OCI-LY3 (cell line): ENCODE data around the gene OR2D2.
A peak's percentile ranks its signal among the peaks of the same experiment; 100 is the strongest.

Experiments
- H2AFZ ChIP-seq: fragments of 200-600, 300-600 bp; shearing (Covaris generic); 2 replicates; pipeline ENCODE4 v1.6.0; 2014; ENCODE audit warnings: antibody characterized with exemption, low read depth, low read length
- H3K27ac ChIP-seq: fragments of 200-600, 300-600 bp; sonication (generic); 2 replicates; pipeline ENCODE4 v1.5.1; 2014; ENCODE audit warnings: mild to moderate bottlenecking, low read length, moderate library complexity, mixed read lengths
- H3K27me3 ChIP-seq: fragments of 200-600, 300-600 bp; sonication (generic); 2 replicates; pipeline ENCODE4 v1.6.1; 2014; ENCODE audit warnings: low read depth, low read length, mixed read lengths
- H3K36me3 ChIP-seq: fragments of 200-600, 300-600 bp; sonication (generic); replicated peaks from 2 replicates; pipeline ENCODE3; 2014; ENCODE audit warnings: low read depth, low read length, mixed read lengths
- H3K4me1 ChIP-seq: fragments of 300-600, 200-600 bp; sonication (generic); 2 replicates; pipeline ENCODE4 v1.6.1; 2014; ENCODE audit warnings: low read length, mixed read lengths
- H3K4me2 ChIP-seq: fragments of 200-600, 300-600 bp; sonication (generic); 2 replicates; pipeline ENCODE4 v1.6.1; 2014; ENCODE audit warnings: low read length, mixed read lengths
- H3K4me3 ChIP-seq: fragments of 300-600, 200-600 bp; sonication (generic); 2 replicates; pipeline ENCODE4 v1.5.1; 2014; ENCODE audit warnings: antibody characterized with exemption, mild to moderate bottlenecking, low read length, moderate library complexity
- H3K79me2 ChIP-seq: fragments of 300-600, 200-600 bp; shearing (Covaris generic); 2 replicates; pipeline ENCODE4 v1.6.1; 2014; ENCODE audit warnings: mild to moderate bottlenecking, low read length, mixed read lengths
- H3K9ac ChIP-seq: fragments of 300-600, 200-600 bp; shearing (Covaris generic); 2 replicates; pipeline ENCODE4 v1.6.0; 2014; ENCODE audit warnings: mild to moderate bottlenecking, low read length, moderate library complexity
- H3K9me3 ChIP-seq: fragments of 200-600, 300-600 bp; shearing (Covaris generic); 2 replicates; pipeline ENCODE4 v1.6.1; 2014; ENCODE audit warnings: low read length, mixed read lengths; ENCODE audit not compliant: insufficient read depth
- H4K20me1 ChIP-seq: fragments of 200-600, 300-600 bp; sonication (generic); 2 replicates; pipeline ENCODE4 v1.6.1; 2016; ENCODE audit warnings: low read length, mixed read lengths; ENCODE audit not compliant: insufficient read depth
- EZH2phosphoT487 ChIP-seq: fragments of 200-600 bp; shearing (Covaris generic); IDR thresholded peaks from 2 replicates; pipeline ENCODE4 v1.6.1; 2018; ENCODE audit warnings: antibody characterized with exemption, mixed run types, low read depth
- TF ChIP-seq, protein P1 (sequence below): fragments of 200-600, 300-600 bp; sonication (generic); IDR thresholded peaks from 2 replicates; pipeline ENCODE4 v1.5.1; 2014; ENCODE audit warnings: antibody characterized with exemption, low read length, low read depth

The OR2D2 gene

DNA sequence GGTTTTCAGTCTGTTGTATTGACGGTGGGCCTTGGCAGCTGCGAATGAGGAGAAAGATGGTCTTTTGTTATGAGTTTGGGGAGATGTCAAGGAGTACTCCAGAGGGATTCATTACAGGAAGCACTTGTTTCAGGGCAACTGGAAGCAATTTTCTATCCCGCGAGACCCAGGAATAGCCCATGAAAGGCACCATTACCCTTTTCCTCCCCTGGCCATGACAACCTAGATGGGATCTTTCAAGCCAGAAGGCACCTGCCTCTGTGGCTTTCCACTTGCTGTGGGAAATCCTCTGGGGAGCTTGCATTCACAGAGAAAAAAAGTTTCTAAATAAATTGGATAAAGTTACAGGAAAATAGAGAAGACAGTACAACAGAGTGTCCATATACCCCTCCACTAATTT is 36.6 kb upstream of the OR2D2 start:
- no peak overlapping the region for H3K9ac ChIP-seq
- TF ChIP-seq, protein P1, sequence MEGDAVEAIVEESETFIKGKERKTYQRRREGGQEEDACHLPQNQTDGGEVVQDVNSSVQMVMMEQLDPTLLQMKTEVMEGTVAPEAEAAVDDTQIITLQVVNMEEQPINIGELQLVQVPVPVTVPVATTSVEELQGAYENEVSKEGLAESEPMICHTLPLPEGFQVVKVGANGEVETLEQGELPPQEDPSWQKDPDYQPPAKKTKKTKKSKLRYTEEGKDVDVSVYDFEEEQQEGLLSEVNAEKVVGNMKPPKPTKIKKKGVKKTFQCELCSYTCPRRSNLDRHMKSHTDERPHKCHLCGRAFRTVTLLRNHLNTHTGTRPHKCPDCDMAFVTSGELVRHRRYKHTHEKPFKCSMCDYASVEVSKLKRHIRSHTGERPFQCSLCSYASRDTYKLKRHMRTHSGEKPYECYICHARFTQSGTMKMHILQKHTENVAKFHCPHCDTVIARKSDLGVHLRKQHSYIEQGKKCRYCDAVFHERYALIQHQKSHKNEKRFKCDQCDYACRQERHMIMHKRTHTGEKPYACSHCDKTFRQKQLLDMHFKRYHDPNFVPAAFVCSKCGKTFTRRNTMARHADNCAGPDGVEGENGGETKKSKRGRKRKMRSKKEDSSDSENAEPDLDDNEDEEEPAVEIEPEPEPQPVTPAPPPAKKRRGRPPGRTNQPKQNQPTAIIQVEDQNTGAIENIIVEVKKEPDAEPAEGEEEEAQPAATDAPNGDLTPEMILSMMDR, result no peak
- no peak for TF ChIP-seq EZH2phosphoT487
- H3K9me3 ChIP-seq, result no peaks in the 10 kb centered on the region
- H4K20me1 ChIP-seq, result peaks cover 27% of the 10 kb centered on the region
- H3K4me3 ChIP-seq, result no peak overlapping the region
- H3K27ac ChIP-seq, result no peak overlapping the region
- H3K27me3 ChIP-seq, result no peaks in the 10 kb centered on the region
- H3K36me3 ChIP-seq, result peaks cover 52% of the 10 kb centered on the region
- H2AFZ ChIP-seq, result no peak overlapping the region
- no peak overlapping the region for H3K4me2 ChIP-seq
- H3K79me2 ChIP-seq, result peaks cover 42% of the 10 kb centered on the region
- H3K4me1 ChIP-seq, result peaks cover 27% of the 10 kb centered on the region

DNA sequence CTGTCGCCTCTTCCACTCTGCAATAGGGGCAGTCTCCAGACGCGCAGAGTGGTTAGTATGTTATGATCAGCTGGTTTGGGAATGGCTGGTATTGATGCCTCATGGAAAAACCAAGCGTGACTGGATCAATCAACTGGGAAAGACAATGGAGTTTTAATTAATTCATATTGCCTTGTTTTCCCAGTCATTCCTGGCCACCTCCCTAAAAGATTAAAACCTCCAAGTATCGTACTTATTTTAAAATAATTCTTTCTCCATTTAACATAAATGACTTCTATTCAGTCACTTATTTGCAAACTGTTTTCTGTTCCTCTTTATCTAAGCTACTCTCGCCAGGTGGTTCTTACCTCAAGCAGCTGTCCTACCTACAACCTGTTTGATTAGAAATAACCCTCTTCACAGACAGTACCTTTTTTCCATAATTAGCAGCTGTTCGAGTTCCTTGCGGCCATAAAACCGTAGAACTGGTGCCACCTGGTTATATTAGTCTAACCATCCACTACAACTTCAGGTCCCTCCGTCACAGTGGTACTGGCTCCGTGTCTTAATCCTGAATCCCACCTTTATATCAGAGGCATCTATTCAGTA is 34.8 kb upstream of the OR2D2 start:
- TF ChIP-seq EZH2phosphoT487, result no peak
- TF ChIP-seq, protein P1, result no peak
- Histone ChIP-seq H3K4me2 (peak overlapping the region; percentile 97), H3K27me3 (no peaks in the 10 kb centered on the region), H3K27ac (peak overlapping the region; percentile 82), H2AFZ (peak overlapping the region; percentile 92), H3K36me3 (peaks cover 39% of the 10 kb centered on the region), H3K9me3 (no peaks in the 10 kb centered on the region), H3K4me1 (peaks cover 45% of the 10 kb centered on the region), H3K4me3 (peak overlapping the region; percentile 88), H4K20me1 (peaks cover 22% of the 10 kb centered on the region), H3K79me2 (peaks cover 39% of the 10 kb centered on the region), H3K9ac (peak overlapping the region; percentile 96)

DNA sequence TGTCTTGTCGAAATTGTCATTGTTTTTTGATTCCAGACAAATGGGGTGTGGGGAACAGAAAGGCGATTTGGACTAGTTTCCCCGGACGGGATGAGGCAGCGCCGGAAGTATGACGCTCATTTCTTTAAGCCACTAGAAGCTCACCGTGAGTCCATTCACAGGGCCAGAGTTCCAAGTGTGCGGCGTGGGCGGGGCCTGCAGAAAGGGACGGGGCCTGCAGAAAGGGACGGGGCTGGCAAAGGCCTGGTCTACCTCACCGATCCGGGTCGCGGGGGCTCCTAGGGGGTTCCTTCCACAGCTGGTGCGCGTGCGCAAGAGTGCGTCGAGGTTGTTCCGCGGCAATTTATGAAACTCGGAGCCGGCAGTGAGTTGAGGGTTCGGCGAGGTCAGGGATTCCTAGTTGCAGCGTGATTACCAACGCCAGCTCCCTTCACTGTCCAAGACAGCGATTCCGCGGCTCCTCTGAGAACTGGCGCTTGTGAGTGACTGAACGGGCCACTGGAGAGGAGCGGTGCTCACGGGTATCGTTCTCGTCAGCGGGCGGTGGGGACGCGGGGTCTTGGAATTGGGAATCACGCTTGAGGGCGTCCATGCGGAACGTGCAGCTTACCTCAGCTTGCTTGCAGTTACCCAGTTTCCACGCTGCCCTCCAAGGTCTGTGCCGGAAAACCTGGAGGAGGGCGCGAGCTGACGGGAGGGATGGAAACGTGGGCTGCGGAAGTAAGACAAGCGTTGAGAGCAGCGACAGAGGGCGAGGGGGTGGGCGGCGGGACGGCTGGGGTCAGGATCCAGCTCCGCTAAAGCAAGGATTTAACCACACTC is 34.1 kb upstream of the OR2D2 start, which contains the start of gene ZNF215:
TSS of gene ZNF215 (plus strand) at position 219 of the 822 bp plus-strand sequence. CDS start 5,847 bp downstream, outside the sequence.
- Histone ChIP-seq H3K27me3 (no peaks in the 10 kb centered on the region), H3K36me3 (peaks cover 35% of the 10 kb centered on the region), H3K4me1 (peaks cover 51% of the 10 kb centered on the region), H3K27ac (peak within 1 kb of the TSS; percentile 82), H2AFZ (peak within 1 kb of the TSS; percentile 92), H3K4me3 (peak within 1 kb of the TSS; percentile 88), H3K79me2 (peaks cover 39% of the 10 kb centered on the region), H4K20me1 (peaks cover 20% of the 10 kb centered on the region), H3K9me3 (no peaks in the 10 kb centered on the region), H3K4me2 (peak within 1 kb of the TSS; percentile 97), H3K9ac (peak within 1 kb of the TSS; percentile 96)
- TF ChIP-seq EZH2phosphoT487, result no peak
- TF ChIP-seq, protein P1, result no peak

DNA sequence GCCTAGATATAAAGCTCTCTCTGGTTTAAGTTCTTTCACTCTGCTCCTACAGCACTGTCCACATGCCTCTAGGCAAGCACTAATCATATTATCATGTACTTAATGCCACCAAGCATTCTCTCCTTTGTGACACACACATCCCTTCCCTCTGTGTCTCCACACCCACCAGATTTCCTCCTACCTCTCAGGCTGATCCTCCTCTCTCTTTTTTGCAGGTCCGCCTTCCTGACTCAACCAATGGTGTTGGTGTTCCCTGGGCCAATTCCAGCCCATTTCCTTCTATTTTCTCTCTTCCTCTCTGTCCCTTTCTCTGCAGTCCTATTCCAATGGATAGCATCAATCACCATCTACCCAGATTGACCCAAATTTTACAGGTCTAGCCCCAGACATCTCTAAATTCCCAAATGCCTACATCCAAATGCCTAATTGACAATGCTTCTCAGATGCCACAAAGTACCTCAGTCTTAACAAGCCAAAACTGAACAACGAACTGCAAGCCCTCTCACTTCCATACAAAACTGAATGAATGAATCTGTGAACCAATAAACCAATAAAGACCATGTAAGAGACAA is 33.4 kb upstream of the OR2D2 start:
- TF ChIP-seq EZH2phosphoT487, result no peak
- TF ChIP-seq, protein P1, result no peak

More for the DNA sequence above, 33.4 kb upstream of the OR2D2 start:
- peaks cover 51% of the 10 kb centered on the region for H3K4me1 ChIP-seq
- no peaks in the 10 kb centered on the region for H3K9me3 ChIP-seq
- H3K27me3 ChIP-seq, result no peaks in the 10 kb centered on the region
- peak overlapping the region; percentile 92 for H2AFZ ChIP-seq
- H4K20me1 ChIP-seq, result peaks cover 13% of the 10 kb centered on the region
- H3K9ac ChIP-seq, result peak overlapping the region; percentile 96
- peak overlapping the region; percentile 97 for H3K4me2 ChIP-seq
- H3K79me2 ChIP-seq, result peaks cover 32% of the 10 kb centered on the region
- peak overlapping the region; percentile 82 for H3K27ac ChIP-seq
- H3K36me3 ChIP-seq, result peaks cover 29% of the 10 kb centered on the region
- peak overlapping the region; percentile 88 for H3K4me3 ChIP-seq
